ENCODE data around the gene LDLRAP1.

The LDLRAP1 gene

GRCh38 chr1:25524568-25525360 lies 18.6 kb upstream of the LDLRAP1 start:
- no peak for DNase-seq (ENCODE audit: low spot score)

GRCh38 chr1:25525361-25525688 lies 18.1 kb upstream of the LDLRAP1 start:
- no peak for DNase-seq (ENCODE audit: low spot score)

GRCh38 chr1:25526753-25527152 lies 16.7 kb upstream of the LDLRAP1 start:
- DNase-seq (ENCODE audit: low spot score), result no peak

GRCh38 chr1:25527226-25527846 lies 16.1 kb upstream of the LDLRAP1 start:
- no peak for DNase-seq (ENCODE audit: low spot score)

- no peak for DNase-seq (ENCODE audit: low spot score)
Observed at GRCh38 chr1:25527946-25528595, 15.3 kb upstream of the LDLRAP1 start.

GRCh38 chr1:25528881-25529517 lies 14.4 kb upstream of the LDLRAP1 start:
- DNase-seq (ENCODE audit: low spot score), result no peak

GRCh38 chr1:25529518-25530185 lies 13.8 kb upstream of the LDLRAP1 start:
- no peak for DNase-seq (ENCODE audit: low spot score)

GRCh38 chr1:25530186-25531081 lies 13.0 kb upstream of the LDLRAP1 start:
- no peak for DNase-seq (ENCODE audit: low spot score)

- no peak for DNase-seq (ENCODE audit: low spot score)
Observed at GRCh38 chr1:25531082-25531461, 12.3 kb upstream of the LDLRAP1 start.

- DNase-seq (ENCODE audit: low spot score), result no peak
Observed at GRCh38 chr1:25532970-25533369, 10.4 kb upstream of the LDLRAP1 start.

GRCh38 chr1:25533775-25534409 lies 9.5 kb upstream of the LDLRAP1 start:
- no peak for DNase-seq (ENCODE audit: low spot score)

- no peak for DNase-seq (ENCODE audit: low spot score)
Observed at GRCh38 chr1:25534410-25534788, 9.0 kb upstream of the LDLRAP1 start.

- DNase-seq (ENCODE audit: low spot score), result no peak
Observed at GRCh38 chr1:25536124-25536523, 7.3 kb upstream of the LDLRAP1 start.

- DNase-seq (ENCODE audit: low spot score), result no peak
Observed at GRCh38 chr1:25537153-25537831, 6.1 kb upstream of the LDLRAP1 start.

- no peak for DNase-seq (ENCODE audit: low spot score)
Observed at GRCh38 chr1:25538191-25538767, 5.1 kb upstream of the LDLRAP1 start.

GRCh38 chr1:25540750-25541342 lies 2.6 kb upstream of the LDLRAP1 start:
- no peak for DNase-seq (ENCODE audit: low spot score)

- DNase-seq (ENCODE audit: low spot score), result no peak
Observed at GRCh38 chr1:25541425-25541824, 2.0 kb upstream of the LDLRAP1 start.

GRCh38 chr1:25541889-25542658 lies 1.3 kb upstream of the LDLRAP1 start:
- DNase-seq (ENCODE audit: low spot score), result no peak

- DNase-seq (ENCODE audit: low spot score), result no peak
Observed at GRCh38 chr1:25543005-25543424, 391 bp upstream of the LDLRAP1 start.
